Measurements from ENCODE around the gene SPTB.

SPTB gene

DNA sequence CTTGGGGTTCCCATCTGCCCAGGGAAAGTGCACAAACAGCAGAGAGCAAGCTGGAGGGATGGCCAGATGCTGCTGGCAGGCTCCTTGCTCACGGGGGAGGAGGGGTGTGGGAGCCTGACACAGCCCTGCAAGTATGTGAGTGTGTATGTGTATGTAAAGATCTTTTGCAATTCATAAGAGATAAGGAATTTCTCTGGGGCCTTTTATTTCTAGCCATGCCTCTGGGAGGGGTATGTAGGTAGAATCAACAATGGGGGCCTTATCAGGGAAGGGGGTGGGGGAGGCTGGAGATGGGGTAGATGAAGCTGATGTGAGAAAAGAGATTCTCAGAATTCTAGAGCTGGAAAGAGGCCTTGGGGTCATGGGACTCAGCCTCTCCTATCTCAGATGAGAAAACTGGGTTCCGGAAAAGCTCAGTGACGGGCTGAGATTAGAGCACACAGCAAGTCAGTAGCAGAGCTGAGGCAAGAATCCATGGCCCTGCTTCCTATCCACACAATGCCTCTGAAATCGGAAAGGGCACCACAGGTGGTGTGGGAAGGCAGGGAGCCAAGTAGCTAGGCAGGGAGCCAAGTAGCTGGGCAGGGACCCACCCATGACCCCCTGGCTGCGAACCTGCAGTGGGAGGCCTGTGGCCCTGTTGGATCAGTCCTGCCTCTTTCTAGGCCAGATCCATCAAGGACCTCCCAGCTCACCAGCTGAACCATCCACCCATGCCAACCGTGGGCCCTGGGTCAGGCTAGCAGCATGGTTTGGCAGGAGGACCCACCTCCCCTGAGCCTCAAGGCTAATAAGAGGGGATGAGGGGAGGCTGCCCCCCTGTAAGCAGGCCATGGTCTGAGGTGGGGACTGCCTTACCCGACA lies 120.8 kb downstream of the SPTB start:
- Histone ChIP-seq H3K27me3 (no peaks in the 10 kb centered on the region), H3K4me1 (peaks cover 55% of the 10 kb centered on the region), H3K36me3 (no peaks in the 10 kb centered on the region), H3K4me2 (no peak overlapping the region), H3K9ac (no peak overlapping the region), H3K9me3 (no peaks in the 10 kb centered on the region), H4K20me1 (no peaks in the 10 kb centered on the region), H3K27ac (no peak overlapping the region), H3K4me3 (no peak overlapping the region)
- no peak for TF ChIP-seq Cebpa-rat (IDR thresholded peaks at IDR 0.05)

DNA sequence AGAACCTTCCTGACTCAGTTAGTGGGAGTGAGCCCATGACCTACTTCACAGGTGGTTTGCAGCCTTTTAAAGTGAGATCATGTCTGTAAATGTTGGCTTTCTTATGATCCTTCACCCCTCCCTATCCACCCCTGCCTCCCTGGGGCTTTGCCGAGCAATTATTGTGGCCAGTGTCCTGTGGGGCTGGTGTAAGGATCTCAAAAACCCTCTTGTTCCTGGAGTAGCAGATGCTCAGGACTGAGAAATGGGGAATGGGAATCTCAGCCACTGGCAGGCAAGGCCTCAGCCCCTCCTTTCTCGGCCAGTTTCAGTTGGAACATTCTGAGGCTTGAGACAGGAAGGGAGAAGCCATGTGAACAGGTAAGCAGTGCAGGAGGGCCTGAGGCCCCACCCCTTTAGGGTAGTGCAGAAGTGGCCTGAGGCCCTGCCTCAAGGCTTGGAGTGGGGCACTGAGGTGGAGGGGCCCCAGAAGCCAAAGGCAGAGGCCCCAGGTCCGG lies 121.6 kb downstream of the SPTB start:
- peaks cover 47% of the 10 kb centered on the region for H3K4me1 ChIP-seq
- H3K9ac ChIP-seq = no peak overlapping the region
- no peaks in the 10 kb centered on the region for H3K27me3 ChIP-seq
- TF ChIP-seq Cebpa-rat (IDR thresholded peaks at IDR 0.05) = no peak
- no peak overlapping the region for H3K27ac ChIP-seq
- H3K36me3 ChIP-seq = no peaks in the 10 kb centered on the region
- H4K20me1 ChIP-seq = no peaks in the 10 kb centered on the region
- peak overlapping the region; percentile 37 for H3K4me2 ChIP-seq
- no peaks in the 10 kb centered on the region for H3K9me3 ChIP-seq
- no peak overlapping the region for H3K4me3 ChIP-seq

DNA sequence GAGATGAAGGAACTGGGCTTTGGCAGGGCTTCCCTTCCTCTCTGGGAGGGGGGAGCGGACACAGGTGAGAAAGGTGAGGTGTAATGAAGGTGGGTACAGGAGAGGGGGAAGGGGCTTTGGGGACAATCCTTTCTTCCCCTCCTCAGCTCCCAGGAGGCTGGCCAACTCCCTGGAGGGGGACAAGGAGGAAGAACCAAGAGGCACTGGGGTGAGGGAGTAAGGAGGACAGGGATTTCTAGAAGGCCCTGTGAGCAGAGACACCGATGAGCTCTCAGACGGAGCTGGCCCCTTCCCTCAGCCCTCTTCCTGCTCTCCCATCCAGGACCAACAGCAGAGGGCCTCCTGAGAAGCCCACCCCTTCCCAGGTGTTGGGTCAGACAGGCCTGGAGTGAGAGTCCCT lies 122.1 kb downstream of the SPTB start:
- H3K4me1 ChIP-seq = peaks cover 42% of the 10 kb centered on the region
- no peak overlapping the region for H3K27ac ChIP-seq
- no peaks in the 10 kb centered on the region for H4K20me1 ChIP-seq
- TF ChIP-seq Cebpa-rat (IDR thresholded peaks at IDR 0.05) = no peak
- H3K4me2 ChIP-seq = peak overlapping the region; percentile 37
- no peaks in the 10 kb centered on the region for H3K36me3 ChIP-seq
- no peak overlapping the region for H3K9ac ChIP-seq
- no peak overlapping the region for H3K4me3 ChIP-seq
- H3K27me3 ChIP-seq = no peaks in the 10 kb centered on the region
- H3K9me3 ChIP-seq = no peaks in the 10 kb centered on the region

DNA sequence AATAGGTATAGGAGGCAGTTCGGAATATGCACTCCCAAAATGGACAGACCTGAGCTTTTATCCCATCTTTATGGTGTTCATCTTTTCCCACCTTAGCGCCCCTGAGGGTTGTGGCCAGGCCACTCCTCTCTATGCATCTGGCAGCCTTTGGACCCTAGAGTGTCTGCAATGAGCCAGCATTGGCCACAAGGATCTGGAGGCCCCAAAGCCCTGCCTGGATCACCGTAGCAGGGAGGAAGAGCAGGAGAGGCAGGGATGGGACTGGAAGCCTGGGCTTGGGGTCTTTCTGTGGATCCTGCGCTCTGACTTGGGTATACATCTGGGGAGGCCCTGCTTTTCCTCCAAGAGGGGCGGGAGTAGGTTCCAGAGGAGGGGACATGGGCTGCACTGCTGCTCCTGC lies 123.0 kb downstream of the SPTB start:
- no peak overlapping the region for H3K4me2 ChIP-seq

DNA sequence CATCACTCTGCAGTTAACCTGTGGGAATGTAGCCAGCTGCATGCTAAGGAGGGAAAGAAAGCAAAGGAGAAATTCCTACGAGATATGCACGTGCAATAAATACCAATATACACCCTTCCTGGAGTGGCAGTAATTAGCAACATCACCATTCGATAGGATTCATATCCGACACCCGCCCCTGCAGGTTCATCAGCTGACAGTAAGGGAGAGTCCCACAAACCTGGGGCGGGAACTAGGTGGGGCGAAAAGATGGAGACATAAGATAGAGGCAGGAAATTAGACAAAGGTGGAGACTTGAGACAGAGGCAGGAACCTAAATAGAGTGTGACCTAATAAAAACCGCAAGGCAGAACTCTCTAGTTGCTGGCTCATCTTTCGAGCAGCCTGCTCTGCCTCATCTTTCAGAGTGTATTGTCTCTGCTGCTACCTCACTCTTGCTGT lies 123.9 kb downstream of the SPTB start:
- TF ChIP-seq Cebpa-rat (IDR thresholded peaks at IDR 0.05) = no peak
- Histone ChIP-seq H3K4me1 (peaks cover 24% of the 10 kb centered on the region), H3K9me3 (no peaks in the 10 kb centered on the region), H3K27ac (no peak overlapping the region), H3K36me3 (no peaks in the 10 kb centered on the region), H4K20me1 (no peaks in the 10 kb centered on the region), H3K4me3 (no peak overlapping the region), H3K4me2 (no peak overlapping the region), H3K27me3 (no peaks in the 10 kb centered on the region), H3K9ac (no peak overlapping the region)

More for the DNA sequence above, 123.0 kb downstream of the SPTB start:
- no peaks in the 10 kb centered on the region for H3K27me3 ChIP-seq
- H4K20me1 ChIP-seq = no peaks in the 10 kb centered on the region
- no peak overlapping the region for H3K27ac ChIP-seq
- no peak overlapping the region for H3K9ac ChIP-seq
- H3K4me1 ChIP-seq = peaks cover 33% of the 10 kb centered on the region
- no peaks in the 10 kb centered on the region for H3K9me3 ChIP-seq
- TF ChIP-seq Cebpa-rat (IDR thresholded peaks at IDR 0.05) = no peak
- H3K4me3 ChIP-seq = no peak overlapping the region
- no peaks in the 10 kb centered on the region for H3K36me3 ChIP-seq

DNA sequence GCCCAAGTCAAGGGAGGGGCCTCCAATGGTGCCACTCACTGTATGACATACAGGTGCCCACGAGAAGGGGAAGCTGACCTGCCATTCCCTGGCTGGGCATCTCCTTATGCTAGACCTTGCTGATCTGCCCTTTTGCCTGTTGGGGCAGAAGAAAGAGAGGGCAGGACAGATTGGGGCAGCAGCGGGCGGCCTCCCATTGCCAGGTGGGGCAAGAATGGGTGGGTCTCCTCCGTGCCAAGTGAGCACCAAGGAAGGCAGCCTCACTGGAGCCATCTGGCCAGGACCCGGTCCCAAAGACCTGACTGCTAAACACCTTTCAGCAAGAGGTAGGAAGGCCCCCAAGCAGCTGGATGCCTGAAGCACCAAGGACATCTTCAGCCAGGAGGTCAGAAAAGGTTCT lies 125.0 kb downstream of the SPTB start:
- no peak overlapping the region for H3K27ac ChIP-seq
- no peaks in the 10 kb centered on the region for H4K20me1 ChIP-seq
- H3K4me1 ChIP-seq = peaks cover 18% of the 10 kb centered on the region

DNA sequence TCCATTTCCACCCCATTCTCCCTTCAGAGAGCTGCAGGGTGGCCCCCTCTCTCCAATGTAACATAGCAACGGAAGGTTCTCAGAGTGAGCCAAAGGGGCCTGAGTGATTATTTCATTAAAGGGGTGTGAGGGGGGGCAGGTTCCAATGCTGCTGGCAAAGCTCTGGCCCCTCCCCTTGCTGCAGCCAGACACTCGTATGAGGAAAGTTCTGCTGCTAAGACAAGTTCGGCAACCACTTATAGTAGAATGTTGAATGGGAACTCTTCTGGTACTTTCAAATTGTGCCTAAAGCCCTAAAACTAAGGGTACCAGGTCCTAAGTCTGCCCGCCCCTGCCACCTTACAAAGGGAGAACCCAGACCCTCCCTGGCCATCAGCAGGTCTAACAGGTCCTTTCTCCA lies 125.7 kb downstream of the SPTB start:
- Histone ChIP-seq H3K9ac (no peak overlapping the region), H3K27me3 (no peaks in the 10 kb centered on the region), H3K27ac (no peak overlapping the region), H3K4me1 (peaks cover 18% of the 10 kb centered on the region), H3K9me3 (no peaks in the 10 kb centered on the region), H3K4me2 (no peak overlapping the region), H3K4me3 (no peak overlapping the region), H4K20me1 (no peaks in the 10 kb centered on the region), H3K36me3 (no peaks in the 10 kb centered on the region)
- no peak for TF ChIP-seq Cebpa-rat (IDR thresholded peaks at IDR 0.05)

More for the DNA sequence above, 125.0 kb downstream of the SPTB start:
- H3K27me3 ChIP-seq = no peaks in the 10 kb centered on the region
- H3K9ac ChIP-seq = no peak overlapping the region
- no peaks in the 10 kb centered on the region for H3K36me3 ChIP-seq
- no peak overlapping the region for H3K4me2 ChIP-seq
- no peak for TF ChIP-seq Cebpa-rat (IDR thresholded peaks at IDR 0.05)
- no peak overlapping the region for H3K4me3 ChIP-seq
- H3K9me3 ChIP-seq = no peaks in the 10 kb centered on the region

DNA sequence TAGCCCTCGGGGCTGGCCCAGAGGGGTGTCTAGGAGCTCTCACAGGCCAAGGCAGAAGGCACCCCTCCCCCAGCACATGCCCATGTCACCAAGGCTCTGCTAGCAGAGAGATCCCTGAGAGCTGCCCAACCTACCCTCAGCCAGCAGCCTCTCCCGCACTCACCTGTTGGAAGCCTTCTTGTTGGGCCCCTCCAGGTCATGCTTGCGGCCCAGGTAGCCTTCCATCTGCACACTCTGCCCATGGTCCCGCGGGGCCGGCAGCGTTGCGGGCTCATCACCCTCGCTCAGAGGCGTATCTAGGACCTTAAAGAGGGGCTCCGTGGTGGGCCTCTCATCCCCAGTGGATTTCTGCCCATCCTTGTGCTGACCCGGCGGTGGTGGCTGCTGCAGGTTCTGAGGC lies 126.3 kb downstream of the SPTB start:
- Histone ChIP-seq H3K27me3 (no peaks in the 10 kb centered on the region), H3K4me3 (no peak overlapping the region), H3K4me2 (no peak overlapping the region), H4K20me1 (no peaks in the 10 kb centered on the region), H3K9ac (no peak overlapping the region), H3K9me3 (no peaks in the 10 kb centered on the region), H3K36me3 (no peaks in the 10 kb centered on the region), H3K4me1 (peaks cover 20% of the 10 kb centered on the region), H3K27ac (no peak overlapping the region)
- no peak for TF ChIP-seq Cebpa-rat (IDR thresholded peaks at IDR 0.05)

DNA sequence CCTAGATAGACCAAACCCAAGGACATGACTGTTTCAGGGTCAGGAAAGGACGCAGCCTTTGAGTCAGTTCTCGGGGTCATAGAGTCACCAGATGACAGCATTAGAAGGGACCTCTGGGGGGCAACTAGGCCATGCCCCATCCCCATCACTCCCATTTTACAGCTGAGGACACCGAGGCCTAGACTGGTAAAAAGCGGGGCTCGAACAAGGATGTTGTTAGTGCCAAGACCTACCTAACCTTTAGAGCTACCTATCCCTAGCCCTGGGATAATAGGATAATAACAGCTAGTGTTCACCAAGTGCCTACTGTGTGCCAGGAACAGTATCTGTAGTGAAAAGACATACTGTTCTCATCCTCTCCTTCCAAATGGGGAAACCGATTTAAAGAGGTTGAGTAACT lies 126.8 kb downstream of the SPTB start:
- H3K27ac ChIP-seq = no peak overlapping the region
- H3K4me3 ChIP-seq = no peak overlapping the region
- no peak for TF ChIP-seq Cebpa-rat (IDR thresholded peaks at IDR 0.05)
- H3K4me2 ChIP-seq = no peak overlapping the region
- no peaks in the 10 kb centered on the region for H4K20me1 ChIP-seq
- no peak overlapping the region for H3K9ac ChIP-seq
- H3K9me3 ChIP-seq = no peaks in the 10 kb centered on the region
- no peaks in the 10 kb centered on the region for H3K36me3 ChIP-seq
- H3K4me1 ChIP-seq = peaks cover 20% of the 10 kb centered on the region
- no peaks in the 10 kb centered on the region for H3K27me3 ChIP-seq

DNA sequence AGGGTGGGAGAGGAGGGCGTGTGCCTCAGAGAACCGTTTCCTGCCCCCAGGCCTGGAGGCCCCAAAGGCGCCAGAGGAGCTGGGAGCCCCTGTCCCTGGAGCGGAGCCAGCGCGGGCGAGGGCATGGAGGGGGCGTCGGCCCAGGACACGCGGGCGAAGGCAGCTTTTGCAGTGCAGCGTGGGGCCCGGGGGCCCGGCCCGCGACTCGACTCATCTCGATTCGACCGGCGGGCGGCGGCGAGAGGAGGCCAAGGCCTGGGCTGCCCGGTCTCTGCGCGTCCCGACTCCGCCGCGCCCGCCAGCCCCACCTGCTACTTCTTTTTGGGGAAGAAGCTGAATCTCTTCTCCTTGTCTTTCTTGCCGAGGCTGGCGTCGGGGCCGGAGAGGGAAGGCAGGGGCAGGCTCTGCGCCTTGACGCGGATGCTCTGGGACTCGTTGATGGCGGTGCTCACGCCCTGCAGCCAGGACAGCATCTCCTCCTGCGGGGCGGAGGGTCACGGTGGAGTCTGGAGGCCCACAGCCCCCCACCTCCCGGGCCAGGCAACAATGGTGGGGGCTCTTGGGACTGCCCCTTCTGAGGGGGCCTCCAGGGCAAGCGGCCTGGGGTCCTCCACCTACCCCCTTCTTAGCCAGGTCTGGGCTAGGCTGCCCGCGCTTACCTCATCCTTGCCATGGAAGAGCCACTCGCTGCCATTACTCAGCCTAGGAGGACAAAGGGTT lies 130.6 kb downstream of the SPTB start:
- H3K27ac ChIP-seq = no peak overlapping the region
- H3K4me3 ChIP-seq = no peak overlapping the region
- H3K9me3 ChIP-seq = peaks cover 6% of the 10 kb centered on the region
- H3K36me3 ChIP-seq = peaks cover 4% of the 10 kb centered on the region; the same call in 1 of the 2 replicates
- peaks cover 31% of the 10 kb centered on the region for H3K4me1 ChIP-seq
- no peak overlapping the region for H3K9ac ChIP-seq
- H3K4me2 ChIP-seq = no peak overlapping the region
- no peaks in the 10 kb centered on the region for H4K20me1 ChIP-seq
- no peak for TF ChIP-seq Cebpa-rat (IDR thresholded peaks at IDR 0.05)
- H3K27me3 ChIP-seq = no peaks in the 10 kb centered on the region

Measured in BLaER1 (cell line).